ENCODE measurements around the gene IMPDH1. TPM values are rescaled to one million over a fixed set of nuclear protein-coding genes. Genes with fewer than 3 reads are reported as not detected.

Gene IMPDH1
- total and polyA plus RNA-seq, 9 of the 15 experiments (the other 6 are each of a cell fraction or from before 2014, with no cell fraction given), result 0.80 to 118 (median 64.3) TPM

DNA sequence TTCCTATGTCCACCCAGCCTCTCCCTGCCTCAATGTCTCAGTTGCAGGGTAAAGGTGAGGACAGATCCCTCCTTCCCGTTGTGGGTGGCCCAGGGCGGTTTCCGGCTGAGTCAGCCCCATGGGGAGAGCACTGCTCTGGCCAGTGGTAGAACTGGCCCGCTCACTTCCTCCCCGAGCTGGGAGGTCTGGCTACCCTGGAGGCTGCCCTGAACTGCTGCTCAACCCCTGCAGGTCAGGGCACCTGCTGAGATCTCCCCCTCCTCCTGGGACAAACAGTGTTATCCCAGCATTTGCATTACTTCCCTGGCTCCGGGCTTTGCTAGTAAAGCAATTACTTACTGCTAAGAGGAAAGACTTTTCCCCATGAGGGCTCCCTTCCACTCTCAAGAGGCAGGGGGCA lies 21.4 kb upstream of the IMPDH1 start:
- H3K9ac ChIP-seq (ENCODE audit: insufficient read depth in 1 of 2, low read depth in 2 of 2, low read length in 2 of 2), result peak overlapping the region in 1 of 2 experiments; percentile 23; a peak in 1 of 4 replicates
- peak; percentile 53 for ATAC-seq
- TF ChIP-seq RNF2 (IDR thresholded peaks at IDR 0.05) (no peak), NFE2 (IDR thresholded peaks at IDR 0.05; ENCODE audit: low read depth) (peak; percentile 27; the same call in 1 of the 2 replicates), SPI1 (IDR thresholded peaks at IDR 0.05; ENCODE audit: borderline replicate concordance, low read depth, low read length) (peak; percentile 77; the same call in 1 of the 2 replicates), MEIS2 (IDR thresholded peaks at IDR 0.05; ENCODE audit: partially characterized antibody) (peak; percentile 11), JUND (IDR thresholded peaks at IDR 0.05; ENCODE audit: borderline replicate concordance, low read depth, low read length) (peak; percentile 54; the same call in 1 of the 2 replicates), JUND (tag; IDR thresholded peaks at IDR 0.05; ENCODE audit: borderline replicate concordance, low read depth, low read length) (no peak; the same call in 2 of the 3 replicates), C11orf30 (IDR thresholded peaks at IDR 0.05; ENCODE audit: low read depth) (peak; percentile 24; the same call in 1 of the 2 replicates), GABPA (tag; conservative IDR thresholded peaks at IDR 0.05; ENCODE audit: low read depth) (peak; percentile 31)
- TF ChIP-seq, protein P1, sequence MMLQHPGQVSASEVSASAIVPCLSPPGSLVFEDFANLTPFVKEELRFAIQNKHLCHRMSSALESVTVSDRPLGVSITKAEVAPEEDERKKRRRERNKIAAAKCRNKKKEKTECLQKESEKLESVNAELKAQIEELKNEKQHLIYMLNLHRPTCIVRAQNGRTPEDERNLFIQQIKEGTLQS (IDR thresholded peaks at IDR 0.05), result 0 out of 2 replicates have a peak, but pooled peaks have one; percentile 32
- TF ChIP-seq, protein P1 (CRISPR knock-in tag; conservative IDR thresholded peaks at IDR 0.05), result no peak
- TF ChIP-seq, protein P2, sequence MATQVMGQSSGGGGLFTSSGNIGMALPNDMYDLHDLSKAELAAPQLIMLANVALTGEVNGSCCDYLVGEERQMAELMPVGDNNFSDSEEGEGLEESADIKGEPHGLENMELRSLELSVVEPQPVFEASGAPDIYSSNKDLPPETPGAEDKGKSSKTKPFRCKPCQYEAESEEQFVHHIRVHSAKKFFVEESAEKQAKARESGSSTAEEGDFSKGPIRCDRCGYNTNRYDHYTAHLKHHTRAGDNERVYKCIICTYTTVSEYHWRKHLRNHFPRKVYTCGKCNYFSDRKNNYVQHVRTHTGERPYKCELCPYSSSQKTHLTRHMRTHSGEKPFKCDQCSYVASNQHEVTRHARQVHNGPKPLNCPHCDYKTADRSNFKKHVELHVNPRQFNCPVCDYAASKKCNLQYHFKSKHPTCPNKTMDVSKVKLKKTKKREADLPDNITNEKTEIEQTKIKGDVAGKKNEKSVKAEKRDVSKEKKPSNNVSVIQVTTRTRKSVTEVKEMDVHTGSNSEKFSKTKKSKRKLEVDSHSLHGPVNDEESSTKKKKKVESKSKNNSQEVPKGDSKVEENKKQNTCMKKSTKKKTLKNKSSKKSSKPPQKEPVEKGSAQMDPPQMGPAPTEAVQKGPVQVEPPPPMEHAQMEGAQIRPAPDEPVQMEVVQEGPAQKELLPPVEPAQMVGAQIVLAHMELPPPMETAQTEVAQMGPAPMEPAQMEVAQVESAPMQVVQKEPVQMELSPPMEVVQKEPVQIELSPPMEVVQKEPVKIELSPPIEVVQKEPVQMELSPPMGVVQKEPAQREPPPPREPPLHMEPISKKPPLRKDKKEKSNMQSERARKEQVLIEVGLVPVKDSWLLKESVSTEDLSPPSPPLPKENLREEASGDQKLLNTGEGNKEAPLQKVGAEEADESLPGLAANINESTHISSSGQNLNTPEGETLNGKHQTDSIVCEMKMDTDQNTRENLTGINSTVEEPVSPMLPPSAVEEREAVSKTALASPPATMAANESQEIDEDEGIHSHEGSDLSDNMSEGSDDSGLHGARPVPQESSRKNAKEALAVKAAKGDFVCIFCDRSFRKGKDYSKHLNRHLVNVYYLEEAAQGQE (IDR thresholded peaks at IDR 0.05; ENCODE audit: borderline replicate concordance), result peak; percentile 19; the same call in 1 of the 2 replicates
- TF ChIP-seq, protein P2 (CRISPR knock-in tag; IDR thresholded peaks at IDR 0.05; ENCODE audit: low read depth), result no peak
- TF ChIP-seq, protein P3, sequence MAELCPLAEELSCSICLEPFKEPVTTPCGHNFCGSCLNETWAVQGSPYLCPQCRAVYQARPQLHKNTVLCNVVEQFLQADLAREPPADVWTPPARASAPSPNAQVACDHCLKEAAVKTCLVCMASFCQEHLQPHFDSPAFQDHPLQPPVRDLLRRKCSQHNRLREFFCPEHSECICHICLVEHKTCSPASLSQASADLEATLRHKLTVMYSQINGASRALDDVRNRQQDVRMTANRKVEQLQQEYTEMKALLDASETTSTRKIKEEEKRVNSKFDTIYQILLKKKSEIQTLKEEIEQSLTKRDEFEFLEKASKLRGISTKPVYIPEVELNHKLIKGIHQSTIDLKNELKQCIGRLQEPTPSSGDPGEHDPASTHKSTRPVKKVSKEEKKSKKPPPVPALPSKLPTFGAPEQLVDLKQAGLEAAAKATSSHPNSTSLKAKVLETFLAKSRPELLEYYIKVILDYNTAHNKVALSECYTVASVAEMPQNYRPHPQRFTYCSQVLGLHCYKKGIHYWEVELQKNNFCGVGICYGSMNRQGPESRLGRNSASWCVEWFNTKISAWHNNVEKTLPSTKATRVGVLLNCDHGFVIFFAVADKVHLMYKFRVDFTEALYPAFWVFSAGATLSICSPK (IDR thresholded peaks at IDR 0.05; ENCODE audit: borderline replicate concordance), result no peak

More for the DNA sequence above, 21.4 kb upstream of the IMPDH1 start:
- Histone ChIP-seq H3K4me1 (replicated peaks in 1 of 2; ENCODE audit: control insufficient read depth in 2 of 2, insufficient read depth in 2 of 2, low read length in 2 of 2) (peaks cover 3 to 5% of the 10 kb centered on the region in 2 experiments; a peak in 2 of 5 replicates), H3K79me2 (ENCODE audit: control insufficient read depth, insufficient read depth, low read length) (no peaks in the 10 kb centered on the region), H3K4me3 (no peak overlapping the region), H3K4me2 (ENCODE audit: insufficient read depth, low read length) (no peak overlapping the region), H3K9me3 (replicated peaks; ENCODE audit: control insufficient read depth, insufficient read depth, low read depth, low read length) (no peaks in the 10 kb centered on the region), H2AFZ (ENCODE audit: low read depth, low read length) (peak overlapping the region; percentile 13; the same call in 1 of the 2 replicates), H3K27me3 (ENCODE audit: control insufficient read depth in 2 of 2, insufficient read depth in 2 of 2, low read length in 2 of 2) (peaks cover 5 to 13% of the 10 kb centered on the region in 2 experiments; a peak in 3 of 5 replicates), H3K9me1 (ENCODE audit: control insufficient read depth, insufficient read depth, low read length) (no peaks in the 10 kb centered on the region), H4K20me1 (replicated peaks; ENCODE audit: control insufficient read depth, insufficient read depth, low read length) (no peaks in the 10 kb centered on the region), H3K36me3 (ENCODE audit: control insufficient read depth, insufficient read depth, low read length) (no peaks in the 10 kb centered on the region), H3K27ac (ENCODE audit: extremely low read depth, low read depth, low read length) (no peak overlapping the region)
- ChIA-PET CTCF (ENCODE audit: low intra/inter-chr PET ratio) (interaction anchor here (9.7 kb wide), 1 partner anchor 29 kb away, joined by 173 read pairs; no protein-coding TSS in a partner anchor), POLR2A (no interaction called here)
- intact Hi-C loops (cut with micrococcal nuclease), result no loop called here
- FAIRE-seq (no peak), DNase-seq (ENCODE audit: extremely low read depth in 1 of 4, low spot score in 3 of 4) (peak in 2 of 4 experiments; percentile 16 to 27)
- no TSS peak for BruUV-seq (replicated peaks)
- in situ Hi-C loops (cut with MboI), result no loop called here
- WGBS (ENCODE audit: insufficient coverage, low coverage, missing lambda C conversion rate), result 14% methylated on average over 6 of the region's 6 CpGs
